Skeletal muscle satellite cell (primary cell): ENCODE results near the gene PHF23.
"Not testable (repeated sequence)": the region's sequence is repeated elsewhere in the genome, so short reads cannot be mapped to it uniquely, and the experiment has no call there.

Source experiments
- H3K27me3 ChIP-seq: 2 replicates; pipeline ENCODE4 v1.7.0; 2013; ENCODE audit warnings: low read length; ENCODE audit not compliant: control insufficient read depth, insufficient read depth
- H3K36me3 ChIP-seq: 2 replicates; pipeline ENCODE4 v1.7.0; 2013; ENCODE audit warnings: mild to moderate bottlenecking, control low read depth, low read length; ENCODE audit not compliant: insufficient read depth
- H3K4me1 ChIP-seq: 2 replicates; pipeline ENCODE4 v1.7.0; 2013; ENCODE audit warnings: low read length; ENCODE audit not compliant: control insufficient read depth, insufficient read depth
- H3K4me2 ChIP-seq: 2 replicates; pipeline ENCODE4 v1.7.0; 2013; ENCODE audit warnings: mild to moderate bottlenecking, low read length
- H3K4me3 ChIP-seq: 2 replicates; pipeline ENCODE4 v1.7.0; 2013; ENCODE audit warnings: low read length
- H3K9ac ChIP-seq: 2 replicates; pipeline ENCODE4 v1.7.0; 2013; ENCODE audit warnings: mild to moderate bottlenecking, low read depth, low read length, moderate library complexity
- H3K9me3 ChIP-seq: replicated peaks from 2 replicates; pipeline ENCODE4 v1.7.0; 2013; ENCODE audit warnings: mild to moderate bottlenecking, control low read depth, low read length

Gene PHF23

DNA sequence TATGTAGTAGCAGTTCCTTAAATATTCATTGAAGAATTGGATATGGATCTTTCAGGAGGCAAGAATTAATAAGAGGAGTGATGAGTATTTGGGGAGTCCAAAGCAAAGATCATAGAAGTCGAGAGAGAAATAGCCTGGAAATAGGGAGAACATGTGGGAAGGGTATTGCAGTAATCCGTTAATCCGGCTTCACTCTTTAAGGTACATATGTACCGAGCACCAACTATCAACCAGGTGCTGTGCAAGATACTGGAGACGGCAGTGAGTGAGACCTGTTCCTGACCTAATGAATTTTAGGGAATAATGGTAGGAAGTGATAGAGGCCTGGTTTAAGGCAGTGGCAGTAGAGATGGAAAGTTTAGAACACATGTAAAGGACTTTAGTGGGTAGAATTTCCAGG lies 13.8 kb upstream of the PHF23 start:
- Histone ChIP-seq H3K9ac (peak overlapping the region; percentile 100), H3K36me3 (peaks cover 20% of the 10 kb centered on the region), H3K4me2 (peak overlapping the region; percentile 98), H3K4me3 (peak overlapping the region; percentile 96), H3K27me3 (no peaks in the 10 kb centered on the region), H3K4me1 (peaks cover 22% of the 10 kb centered on the region), H3K9me3 (no peaks in the 10 kb centered on the region)

GRCh38 chr17:7252176-7253043 lies 13.2 kb upstream of the PHF23 start, which contains the start of gene ELP5:
ELP5 (plus strand) TSS chr17:7252215; CDS start chr17:7252551, 336 bp downstream.
- Histone ChIP-seq H3K4me2 (peak within 1 kb of the TSS; percentile 98), H3K27me3 (no peaks in the 10 kb centered on the region), H3K36me3 (peaks cover 20% of the 10 kb centered on the region), H3K9ac (peak within 1 kb of the TSS; percentile 100), H3K9me3 (no peaks in the 10 kb centered on the region), H3K4me1 (peaks cover 22% of the 10 kb centered on the region), H3K4me3 (peak within 1 kb of the TSS; percentile 96)

DNA sequence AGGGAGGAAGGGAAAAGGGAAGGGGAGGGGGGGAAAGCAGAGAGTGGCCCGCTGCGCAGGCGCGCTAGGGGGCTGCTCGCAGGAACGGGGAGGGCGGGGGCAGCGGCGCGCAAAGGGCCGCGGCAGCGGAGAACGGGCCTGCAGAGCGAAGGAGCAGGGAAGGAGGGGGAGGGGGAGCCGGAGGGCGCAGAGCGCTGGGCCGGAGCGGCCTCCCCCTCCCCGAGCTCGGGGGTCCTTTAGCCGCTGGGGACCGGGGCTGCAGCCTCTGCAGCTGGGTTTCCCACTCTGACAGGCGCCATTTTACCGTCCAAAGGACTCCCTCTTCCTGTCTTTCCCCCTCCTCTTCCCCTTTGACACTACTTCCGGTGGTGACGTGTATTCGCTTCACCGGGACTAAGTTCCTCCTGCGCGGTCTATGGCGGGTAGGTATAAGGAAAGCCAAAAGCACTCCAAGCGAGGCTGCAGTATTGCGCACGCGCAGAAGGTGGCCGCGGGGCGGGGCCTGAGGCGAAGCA lies 12.5 kb upstream of the PHF23 start, which contains the start of gene CTDNEP1:
TSS of gene CTDNEP1 (minus strand) at position 74 of the 515 bp plus-strand sequence. CDS start 438 bp downstream, outside the sequence.
- peaks cover 17% of the 10 kb centered on the region for H3K36me3 ChIP-seq
- peak within 1 kb of the TSS; percentile 100 for H3K9ac ChIP-seq
- H3K9me3 ChIP-seq = no peaks in the 10 kb centered on the region
- no peaks in the 10 kb centered on the region for H3K27me3 ChIP-seq
- H3K4me3 ChIP-seq = peak within 1 kb of the TSS; percentile 96
- peak within 1 kb of the TSS; percentile 98 for H3K4me2 ChIP-seq
- H3K4me1 ChIP-seq = peaks cover 22% of the 10 kb centered on the region

DNA sequence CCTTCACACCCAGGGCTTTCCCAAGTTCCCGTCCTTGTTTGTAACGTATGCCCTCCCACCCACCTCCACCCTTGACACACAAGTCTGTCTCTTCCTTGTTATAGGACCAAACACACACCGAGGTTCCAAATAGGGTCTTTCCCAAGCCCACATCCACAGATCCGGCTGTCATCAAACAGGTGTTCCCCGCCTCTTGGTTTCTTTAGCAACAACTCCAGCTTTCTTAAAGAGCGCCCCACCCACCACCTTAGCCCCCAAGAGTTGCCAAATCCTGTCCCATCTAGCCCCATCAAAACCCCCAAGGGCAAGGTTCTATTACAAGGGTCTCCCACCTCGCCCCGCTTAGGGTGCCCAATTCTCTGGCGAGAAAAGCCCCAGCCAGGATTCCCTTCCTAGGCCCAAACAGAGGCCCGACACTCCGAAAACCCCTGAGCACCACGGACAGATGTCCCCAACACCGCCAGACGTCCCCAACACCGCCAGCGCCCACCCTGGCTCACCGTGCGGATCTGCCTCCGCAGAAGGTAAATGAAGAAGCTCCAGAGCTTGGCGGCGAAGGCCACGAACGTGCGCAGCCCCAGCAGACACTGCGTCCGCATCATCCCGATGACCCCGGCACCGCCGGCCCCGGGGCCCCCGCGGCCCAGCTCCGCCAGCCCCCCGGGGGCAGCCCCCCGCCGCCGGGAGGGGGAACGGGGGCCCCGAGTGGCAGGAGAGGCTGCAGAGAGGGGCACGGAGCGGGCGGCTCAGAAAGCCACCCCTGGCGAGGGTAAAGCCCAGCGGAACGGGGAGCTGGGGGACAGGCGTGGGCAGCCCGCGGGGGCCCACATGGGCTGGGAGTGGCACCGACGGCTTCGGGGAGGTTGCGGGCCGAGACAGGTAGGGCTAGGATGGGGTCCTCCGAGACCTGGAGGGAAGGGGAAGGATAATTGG lies 11.7 kb upstream of the PHF23 start:
- peak overlapping the region; percentile 96 for H3K4me3 ChIP-seq
- H3K27me3 ChIP-seq = no peaks in the 10 kb centered on the region
- H3K9me3 ChIP-seq = no peaks in the 10 kb centered on the region
- peaks cover 22% of the 10 kb centered on the region for H3K4me1 ChIP-seq
- H3K4me2 ChIP-seq = peak overlapping the region; percentile 93
- peak overlapping the region; percentile 100 for H3K9ac ChIP-seq
- H3K36me3 ChIP-seq = peaks cover 19% of the 10 kb centered on the region

DNA sequence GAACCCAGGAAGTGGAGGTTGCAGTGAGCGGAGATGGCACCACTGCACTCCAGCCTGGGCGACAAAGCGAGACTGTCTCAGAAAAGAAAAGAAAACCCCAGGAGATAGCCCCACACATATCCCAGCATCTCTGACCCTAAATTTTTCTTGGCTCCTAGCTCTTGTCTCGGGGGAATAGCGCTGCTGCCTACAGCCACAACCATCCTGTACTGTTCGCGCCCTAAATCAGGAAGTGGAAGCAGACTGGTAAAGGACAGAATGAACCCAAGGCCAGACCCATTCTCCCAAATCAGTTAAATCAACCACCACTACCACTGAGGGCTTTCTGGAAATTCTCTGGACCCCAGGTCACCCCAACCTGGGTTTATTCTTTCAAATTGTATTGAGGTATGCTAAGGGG lies 10.6 kb upstream of the PHF23 start:
- Histone ChIP-seq H3K4me2 (peak overlapping the region; percentile 93), H3K4me1 (peaks cover 22% of the 10 kb centered on the region), H3K36me3 (peaks cover 18% of the 10 kb centered on the region), H3K27me3 (no peaks in the 10 kb centered on the region), H3K9ac (peak overlapping the region; percentile 100), H3K4me3 (peak overlapping the region; percentile 96), H3K9me3 (no peaks in the 10 kb centered on the region)

DNA sequence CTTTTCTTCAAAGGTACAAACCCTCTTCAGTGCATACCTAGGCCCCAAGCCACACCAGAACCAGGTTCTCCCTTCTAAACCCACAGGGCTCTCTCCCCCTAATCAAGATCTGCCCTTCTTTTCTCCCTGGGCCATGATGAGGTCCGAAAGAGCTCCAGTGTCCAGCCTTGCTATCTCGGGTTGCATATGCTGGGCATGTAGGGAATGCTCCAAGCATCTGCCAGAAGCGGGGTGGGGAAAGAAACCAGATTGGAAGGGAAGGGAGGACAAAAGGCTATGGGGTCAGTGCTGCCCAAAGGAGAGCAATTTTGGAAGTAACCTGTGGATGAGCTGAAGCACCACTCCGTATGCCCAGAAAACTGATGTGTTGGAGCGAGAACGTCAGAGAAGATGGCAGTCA lies 10.0 kb upstream of the PHF23 start:
- H3K4me1 ChIP-seq = peaks cover 22% of the 10 kb centered on the region
- peak overlapping the region; percentile 0 for H3K9ac ChIP-seq
- H3K4me2 ChIP-seq = peak overlapping the region; percentile 93
- H3K9me3 ChIP-seq = no peaks in the 10 kb centered on the region
- H3K36me3 ChIP-seq = peaks cover 12% of the 10 kb centered on the region
- no peak overlapping the region for H3K4me3 ChIP-seq
- no peaks in the 10 kb centered on the region for H3K27me3 ChIP-seq

- no peaks in the 10 kb centered on the region for H3K9me3 ChIP-seq
- peak overlapping the region; percentile 0 for H3K9ac ChIP-seq
- peaks cover 22% of the 10 kb centered on the region for H3K4me1 ChIP-seq
- H3K27me3 ChIP-seq = no peaks in the 10 kb centered on the region
- peaks cover 11% of the 10 kb centered on the region for H3K36me3 ChIP-seq
- peak overlapping the region; percentile 93 for H3K4me2 ChIP-seq
- no peak overlapping the region for H3K4me3 ChIP-seq
Observed at GRCh38 chr17:7248796-7249195, 9.5 kb upstream of the PHF23 start.

- Histone ChIP-seq H3K4me2 (no peak overlapping the region), H3K9me3 (no peaks in the 10 kb centered on the region), H3K36me3 (peaks cover 11% of the 10 kb centered on the region), H3K27me3 (no peaks in the 10 kb centered on the region), H3K4me1 (peaks cover 19% of the 10 kb centered on the region), H3K4me3 (no peak overlapping the region), H3K9ac (no peak overlapping the region)
Observed at GRCh38 chr17:7246779-7247178, 7.5 kb upstream of the PHF23 start.

- H3K9me3 ChIP-seq, H3K4me2 ChIP-seq, H3K27me3 ChIP-seq, H3K4me3 ChIP-seq: not testable (repeated sequence)
- Histone ChIP-seq H3K9ac (peak overlapping the region; percentile 97), H3K4me1 (peaks cover 24% of the 10 kb centered on the region), H3K36me3 (peaks cover 24% of the 10 kb centered on the region)
Observed at GRCh38 chr17:7243838-7244237, 4.6 kb upstream of the PHF23 start.

DNA sequence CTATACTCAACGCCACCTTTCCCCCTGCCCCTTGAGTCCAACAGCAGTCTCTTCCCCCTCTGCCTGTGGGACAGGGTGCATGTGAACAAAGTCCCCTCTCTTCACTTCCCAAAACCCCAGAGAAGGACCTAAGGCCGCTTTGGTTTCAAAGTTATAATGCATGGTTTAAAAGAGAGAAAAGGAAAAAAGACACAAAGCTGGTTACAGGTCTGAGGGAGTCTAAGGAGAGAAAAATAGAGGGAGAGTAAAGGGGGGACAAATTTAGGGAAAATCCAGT lies 4.1 kb upstream of the PHF23 start:
- peak overlapping the region; percentile 97 for H3K9ac ChIP-seq
- peaks cover 24% of the 10 kb centered on the region for H3K36me3 ChIP-seq

More for the DNA sequence above, 4.1 kb upstream of the PHF23 start:
- peak overlapping the region; percentile 91 for H3K4me3 ChIP-seq
- no peaks in the 10 kb centered on the region for H3K27me3 ChIP-seq
- no peaks in the 10 kb centered on the region for H3K9me3 ChIP-seq
- H3K4me2 ChIP-seq = peak overlapping the region; percentile 95
- peaks cover 22% of the 10 kb centered on the region for H3K4me1 ChIP-seq
